HG03095 (cell line): ENCODE measurements around the gene SUSD4.
"Not testable (repeated sequence)": the region's sequence is repeated elsewhere in the genome, so short reads cannot be mapped to it uniquely, and the experiment has no call there.

Experiments
- ATAC-seq: cut with Tn5 transposase; IDR thresholded peaks from one replicate; pipeline ENCODE4 v1.9.1; 2021; ENCODE audit warnings: moderate library complexity; ENCODE audit not compliant: unreplicated experiment

SUSD4 gene

GRCh38 chr1:223257856-223258550 lies 106.0 kb downstream of the SUSD4 start:
- ATAC-seq = no peak

GRCh38 chr1:223256034-223256433 lies 107.9 kb downstream of the SUSD4 start:
- no peak for ATAC-seq

GRCh38 chr1:223253916-223254315 lies 110.1 kb downstream of the SUSD4 start:
- no peak for ATAC-seq

- ATAC-seq = not testable (repeated sequence)
Observed at GRCh38 chr1:223251387-223251786, 112.6 kb downstream of the SUSD4 start.

- no peak for ATAC-seq
Observed at GRCh38 chr1:223250632-223251015, 113.4 kb downstream of the SUSD4 start.

GRCh38 chr1:223249854-223250631 lies 113.9 kb downstream of the SUSD4 start:
- ATAC-seq = no peak

- no peak for ATAC-seq
Observed at GRCh38 chr1:223248770-223249140, 115.2 kb downstream of the SUSD4 start.

- ATAC-seq = no peak
Observed at GRCh38 chr1:223248001-223248769, 115.8 kb downstream of the SUSD4 start.

GRCh38 chr1:223246476-223247112 lies 117.4 kb downstream of the SUSD4 start:
- no peak for ATAC-seq

- no peak for ATAC-seq
Observed at GRCh38 chr1:223245983-223246382, 118.0 kb downstream of the SUSD4 start.

GRCh38 chr1:223245411-223245810 lies 118.6 kb downstream of the SUSD4 start:
- no peak for ATAC-seq

- ATAC-seq = peak; percentile 56
Observed at GRCh38 chr1:223244366-223245103, 119.4 kb downstream of the SUSD4 start.

- ATAC-seq = no peak
Observed at GRCh38 chr1:223243441-223244050, 120.4 kb downstream of the SUSD4 start.

- no peak for ATAC-seq
Observed at GRCh38 chr1:223242971-223243370, 121.0 kb downstream of the SUSD4 start.

- ATAC-seq = no peak
Observed at GRCh38 chr1:223242382-223242955, 121.5 kb downstream of the SUSD4 start.

- no peak for ATAC-seq
Observed at GRCh38 chr1:223240122-223240521, 123.9 kb downstream of the SUSD4 start.

- ATAC-seq = no peak
Observed at GRCh38 chr1:223235091-223235490, 128.9 kb downstream of the SUSD4 start.

GRCh38 chr1:223234534-223234933 lies 129.4 kb downstream of the SUSD4 start:
- ATAC-seq = no peak

- ATAC-seq = no peak
Observed at GRCh38 chr1:223234170-223234514, 129.8 kb downstream of the SUSD4 start.
